HEK293 (cell line): Measurements from ENCODE around the gene MFSD2B.
A peak's percentile ranks its signal among the peaks of the same experiment; 100 is the strongest.

Source experiments
- BCL11A ChIP-seq: fragments of 450-650 bp; formaldehyde crosslinking; IDR thresholded peaks from 2 replicates; pipeline ENCODE4 v1.5.1; 2016; ENCODE audit warnings: low read depth, missing biosample characterization, missing genetic modification characterization
- GLIS1 ChIP-seq: fragments of 450-650 bp; formaldehyde crosslinking; IDR thresholded peaks from 2 replicates; pipeline ENCODE4 v1.5.1; 2016; ENCODE audit warnings: missing biosample characterization, missing genetic modification characterization
- REPIN1 ChIP-seq: fragments of 450-650 bp; formaldehyde crosslinking; IDR thresholded peaks from 2 replicates; pipeline ENCODE4 v1.5.1; 2017; ENCODE audit warnings: missing biosample characterization, missing genetic modification characterization, low read depth
- REST ChIP-seq: fragments of 450-650 bp; formaldehyde crosslinking; IDR thresholded peaks from 2 replicates; pipeline ENCODE4 v1.5.1; 2016; ENCODE audit warnings: missing biosample characterization, missing genetic modification characterization
- SP2 ChIP-seq: fragments of 450-650 bp; formaldehyde crosslinking; IDR thresholded peaks from 2 replicates; pipeline ENCODE4 v1.5.1; 2016; ENCODE audit warnings: missing biosample characterization, missing genetic modification characterization
- SP7 ChIP-seq: fragments of 450-650 bp; formaldehyde crosslinking; IDR thresholded peaks from 2 replicates; pipeline ENCODE4 v1.5.1; 2016; ENCODE audit warnings: missing biosample characterization, missing genetic modification characterization
- ZBTB10 ChIP-seq: fragments of 450-650 bp; formaldehyde crosslinking; IDR thresholded peaks from 2 replicates; pipeline ENCODE4 v1.5.1; 2016; ENCODE audit warnings: missing biosample characterization, missing genetic modification characterization
- ZBTB26 ChIP-seq: fragments of 450-650 bp; formaldehyde crosslinking; optimal IDR thresholded peaks from 2 replicates; pipeline ENCODE3; 2016; ENCODE audit warnings: missing biosample characterization, mild to moderate bottlenecking, missing genetic modification characterization
- ZBTB49 ChIP-seq: fragments of 450-650 bp; formaldehyde crosslinking; IDR thresholded peaks from 2 replicates; pipeline ENCODE4 v1.5.1; 2016; ENCODE audit warnings: missing biosample characterization, missing genetic modification characterization, low read depth
- ZFP41 ChIP-seq: fragments of 450-650 bp; formaldehyde crosslinking; IDR thresholded peaks from 2 replicates; pipeline ENCODE4 v1.5.1; 2016; ENCODE audit warnings: missing biosample characterization, missing genetic modification characterization, borderline replicate concordance
- ZNF248 ChIP-seq: fragments of 450-650 bp; formaldehyde crosslinking; IDR thresholded peaks from 2 replicates; pipeline ENCODE4 v1.5.1; 2017; ENCODE audit warnings: missing biosample characterization, missing genetic modification characterization
- ZNF324 ChIP-seq: fragments of 450-650 bp; formaldehyde crosslinking; IDR thresholded peaks from 2 replicates; pipeline ENCODE4 v1.5.1; 2016; ENCODE audit warnings: missing biosample characterization, missing genetic modification characterization
- ZNF37A ChIP-seq: fragments of 450-650 bp; IDR thresholded peaks from 2 replicates; pipeline ENCODE4 v1.5.1; 2018; ENCODE audit warnings: missing biosample characterization, missing genetic modification characterization
- ZNF398 ChIP-seq: fragments of 450-650 bp; formaldehyde crosslinking; IDR thresholded peaks from 2 replicates; pipeline ENCODE4 v1.5.1; 2017; ENCODE audit warnings: missing biosample characterization, missing genetic modification characterization
- ZNF404 ChIP-seq: fragments of 450-650 bp; formaldehyde crosslinking; IDR thresholded peaks from 2 replicates; pipeline ENCODE4 v1.5.1; 2017; ENCODE audit warnings: missing biosample characterization, missing genetic modification characterization
- ZNF585B ChIP-seq: fragments of 450-650 bp; formaldehyde crosslinking; IDR thresholded peaks from 2 replicates; pipeline ENCODE4 v1.5.1; 2016; ENCODE audit warnings: missing biosample characterization, missing genetic modification characterization
- ZNF600 ChIP-seq: fragments of 450-650 bp; formaldehyde crosslinking; IDR thresholded peaks from 2 replicates; pipeline ENCODE4 v1.5.1; 2016; ENCODE audit warnings: missing biosample characterization, missing genetic modification characterization
- ZNF76 ChIP-seq: fragments of 450-650 bp; formaldehyde crosslinking; IDR thresholded peaks from 2 replicates; pipeline ENCODE4; 2016; ENCODE audit warnings: low read depth, missing biosample characterization, missing genetic modification characterization, borderline replicate concordance
- ZNF843 ChIP-seq: fragments of 450-650 bp; formaldehyde crosslinking; IDR thresholded peaks from 2 replicates; pipeline ENCODE4 v1.5.1; 2016; ENCODE audit warnings: missing biosample characterization, missing genetic modification characterization
- ZSCAN16 ChIP-seq: fragments of 450-650 bp; formaldehyde crosslinking; IDR thresholded peaks from 2 replicates; pipeline ENCODE4 v1.5.1; 2016; ENCODE audit warnings: missing biosample characterization, missing genetic modification characterization
- ZXDB ChIP-seq: fragments of 450-650 bp; formaldehyde crosslinking; IDR thresholded peaks from 2 replicates; pipeline ENCODE4 v1.5.1; 2016; ENCODE audit warnings: missing biosample characterization, missing genetic modification characterization

The MFSD2B gene

GRCh38 chr2:24046930-24047702 is 37.2 kb downstream of the MFSD2B start, which contains the start of gene WDCP (continued):
- TF ChIP-seq ZBTB49 (tag by site-specific recombination) (no peak), ZNF324 (tag by site-specific recombination) (peak; percentile 47; the same call in 1 of the 2 replicates), GLIS1 (tag by site-specific recombination) (peak; percentile 65), ZNF76 (tag by site-specific recombination) (peak; percentile 81), ZFP41 (tag by site-specific recombination) (no peak), ZNF37A (no peak), ZNF600 (tag by site-specific recombination) (peak; percentile 43; the same call in 1 of the 2 replicates), SP2 (tag by site-specific recombination) (peak; percentile 93), ZBTB10 (tag by site-specific recombination) (no peak), REST (tag by site-specific recombination) (0 out of 2 replicates have a peak, but pooled peaks have one; percentile 21), ZXDB (tag by site-specific recombination) (0 out of 2 replicates have a peak, but pooled peaks have one; percentile 30), ZNF404 (no peak), ZNF398 (tag by site-specific recombination) (peak; percentile 42; the same call in 1 of the 2 replicates), ZNF248 (no peak), ZNF585B (no peak), ZSCAN16 (tag by site-specific recombination) (no peak), SP7 (peak; percentile 72), REPIN1 (tag by site-specific recombination) (0 out of 2 replicates have a peak, but pooled peaks have one; percentile 73), ZBTB26 (peak; percentile 4), ZNF843 (tag by site-specific recombination) (peak; percentile 58), BCL11A (tag by site-specific recombination) (no peak)
